H9 (cell line): ENCODE data around the gene EFS. TPM values are rescaled to one million over a fixed set of nuclear protein-coding genes. Genes with fewer than 3 reads are reported as not detected.

Experiments used
- DNase-seq: peaks from one replicate; pipeline ENCODE4 v3.0.0-alpha.2; 2017
- H2AFZ ChIP-seq: one replicate; pipeline ENCODE4 v1.6.1; 2013; ENCODE audit warnings: mild to moderate bottlenecking, low read length, control low read depth, moderate library complexity
- H2AK5ac ChIP-seq: 2 replicates; pipeline ENCODE4 v1.6.1; 2013; ENCODE audit warnings: low read length, control low read depth, mixed read lengths; ENCODE audit not compliant: insufficient read length
- H2BK120ac ChIP-seq: one replicate; pipeline ENCODE4 v1.6.1; 2013; ENCODE audit warnings: low read depth, mild to moderate bottlenecking, low read length, control low read depth, inconsistent platforms; ENCODE audit not compliant: poor library complexity, severe bottlenecking
- H2BK12ac ChIP-seq: 2 replicates; pipeline ENCODE4 v1.6.1; 2013; ENCODE audit warnings: low read length, control low read depth, mixed read lengths, low read depth; ENCODE audit not compliant: insufficient read length
- H2BK15ac ChIP-seq: 2 replicates; pipeline ENCODE4 v1.6.1; 2013; ENCODE audit warnings: low read depth, low read length, control low read depth
- H2BK20ac ChIP-seq: one replicate; pipeline ENCODE4 v1.6.1; 2013; ENCODE audit warnings: low read depth, mild to moderate bottlenecking, low read length, control low read depth, inconsistent platforms; ENCODE audit not compliant: poor library complexity, severe bottlenecking
- H2BK5ac ChIP-seq: 2 replicates; pipeline ENCODE4 v1.6.1; 2013; ENCODE audit warnings: low read length, control low read depth, mixed read lengths; ENCODE audit not compliant: insufficient read length
- H3K14ac ChIP-seq: 2 replicates; pipeline ENCODE4 v1.6.1; 2013; ENCODE audit warnings: low read length, control low read depth; ENCODE audit not compliant: insufficient read depth
- H3K18ac ChIP-seq: 2 replicates; pipeline ENCODE4 v1.6.1; 2013; ENCODE audit warnings: low read depth, mild to moderate bottlenecking, mixed read lengths, low read length, control low read depth; ENCODE audit not compliant: insufficient read length
- H3K23ac ChIP-seq: 2 replicates; pipeline ENCODE4 v1.6.1; 2013; ENCODE audit warnings: low read length, control low read depth, mixed read lengths, low read depth; ENCODE audit not compliant: insufficient read length
- H3K23me2 ChIP-seq: 2 replicates; pipeline ENCODE4 v1.6.1; 2013; ENCODE audit warnings: low read depth, mild to moderate bottlenecking, mixed read lengths, low read length, control low read depth; ENCODE audit not compliant: insufficient read length, poor library complexity, severe bottlenecking
- H3K27ac ChIP-seq: 2 replicates; pipeline ENCODE4 v1.5.1; 2013; ENCODE audit warnings: low read length, control low read depth, mixed read lengths, low read depth; ENCODE audit not compliant: insufficient read length
- H3K27me3 ChIP-seq: 2 replicates; pipeline ENCODE4 v1.6.1; 2013; ENCODE audit warnings: low read length, control low read depth, inconsistent platforms; ENCODE audit not compliant: insufficient read depth
- H3K4ac ChIP-seq: 2 replicates; pipeline ENCODE4 v1.6.1; 2013; ENCODE audit warnings: low read depth, mild to moderate bottlenecking, control low read depth, inconsistent platforms, low read length, moderate library complexity
- H3K4me1 ChIP-seq: 2 replicates; pipeline ENCODE4 v1.6.1; 2013; ENCODE audit warnings: low read length, control low read depth, inconsistent platforms; ENCODE audit not compliant: insufficient read depth
- H3K4me2 ChIP-seq: 2 replicates; pipeline ENCODE4 v1.6.1; 2013; ENCODE audit warnings: low read length, control low read depth, mixed read lengths; ENCODE audit not compliant: insufficient read length, insufficient read depth
- H3K56ac ChIP-seq: 2 replicates; pipeline ENCODE4 v1.6.1; 2013; ENCODE audit warnings: low read depth, mild to moderate bottlenecking, mixed read lengths, low read length, control low read depth; ENCODE audit not compliant: insufficient read length
- H3K79me1 ChIP-seq: 2 replicates; pipeline ENCODE4 v1.6.1; 2013; ENCODE audit warnings: low read depth, mild to moderate bottlenecking, moderate library complexity, low read length, control low read depth, inconsistent platforms; ENCODE audit not compliant: insufficient read depth, poor library complexity, severe bottlenecking
- H3K79me2 ChIP-seq: 2 replicates; pipeline ENCODE4 v1.6.1; 2013; ENCODE audit warnings: low read length, control low read depth, inconsistent platforms; ENCODE audit not compliant: insufficient read depth
- H3K9ac ChIP-seq: 2 replicates; pipeline ENCODE4 v1.6.1; 2013; ENCODE audit warnings: low read length, control low read depth, mixed read lengths; ENCODE audit not compliant: insufficient read length; ENCODE audit errors: extremely low read depth
- H3K9me3 ChIP-seq: one replicate; pipeline ENCODE4 v1.6.1; 2013; ENCODE audit warnings: low read depth, low read length, inconsistent platforms; ENCODE audit not compliant: control insufficient read depth
- H3T11ph ChIP-seq: one replicate; pipeline ENCODE4 v1.6.1; 2013; ENCODE audit warnings: mild to moderate bottlenecking, low read length, control low read depth, inconsistent platforms
- H4K20me1 ChIP-seq: one replicate; pipeline ENCODE4 v1.6.1; 2013; ENCODE audit not compliant: control insufficient read depth, insufficient read length, insufficient read depth
- H4K5ac ChIP-seq: 2 replicates; pipeline ENCODE4 v1.6.1; 2013; ENCODE audit warnings: low read depth, mild to moderate bottlenecking, mixed read lengths, low read length, control low read depth; ENCODE audit not compliant: insufficient read length
- H4K8ac ChIP-seq: replicated peaks from 2 replicates; pipeline ENCODE4 v1.6.1; 2013; ENCODE audit warnings: low read length, control low read depth, mixed read lengths, low read depth; ENCODE audit not compliant: insufficient read length
- H4K91ac ChIP-seq: 2 replicates; pipeline ENCODE4 v1.6.1; 2013; ENCODE audit warnings: low read depth, mild to moderate bottlenecking, moderate library complexity, mixed read lengths, low read length, control low read depth; ENCODE audit not compliant: insufficient read length
- H3K27ac Mint-ChIP-seq, 3 experiments: 2 replicates in 2 of 3; 3 replicates in 1 of 3; pipeline ENCODE4 v1.8.0; 2020 to 2021; ENCODE audit warnings: mixed read lengths in 3 of 3, mild to moderate bottlenecking in 1 of 3, moderate library complexity in 1 of 3
- H3K27me3 Mint-ChIP-seq: 2 replicates; pipeline ENCODE4 v1.8.0; 2021; ENCODE audit warnings: low read depth, mild to moderate bottlenecking, moderate library complexity, mixed read lengths
- H3K36me3 Mint-ChIP-seq, 3 experiments: 2 replicates in 2 of 3; 3 replicates in 1 of 3; pipeline ENCODE4 v1.8.0; 2020 to 2021; ENCODE audit warnings: low read depth in 3 of 3, mixed read lengths in 3 of 3; ENCODE audit not compliant: insufficient read depth in 1 of 3
- H3K4me1 Mint-ChIP-seq, 2 experiments: 2 replicates each; pipeline ENCODE4 v1.8.0; 2020; ENCODE audit warnings: mixed read lengths in 2 of 2
- H3K4me3 Mint-ChIP-seq, 2 experiments: 2 replicates in 1 of 2; 3 replicates in 1 of 2; pipeline ENCODE4 v1.8.0; 2020 to 2021; ENCODE audit warnings: mild to moderate bottlenecking in 2 of 2, mixed read lengths in 2 of 2, moderate library complexity in 1 of 2
- H3K9me3 Mint-ChIP-seq, 2 experiments: 2 replicates in 1 of 2; 3 replicates in 1 of 2; pipeline ENCODE4 v1.8.0; 2020; ENCODE audit warnings: mild to moderate bottlenecking in 2 of 2, mixed read lengths in 2 of 2, moderate library complexity in 1 of 2
- WGBS: extraction: QIAGEN DNeasy Blood & Tissue Kit; methylation state at CpG from one replicate; pipeline ENCODE4 v1.1.7; 2013; ENCODE audit warnings: missing lambda C conversion rate, low lambda C conversion rate, mixed read lengths; ENCODE audit not compliant: insufficient read length; ENCODE audit errors: extremely low coverage; 5-methylcytosine and 5-hydroxymethylcytosine counted together
- total RNA-seq: library from RNA; stranded (reverse); gene quantifications from 2 replicates; pipeline ENCODE4 v1.2.1, GENCODE V29; 2021
- TF ChIP-seq, protein P1 (sequence below): fragments of 200-600 bp; sonication (generic); conservative IDR thresholded peaks from 3 replicates; pipeline ENCODE4 v1.8.0; 2021; ENCODE audit warnings: antibody characterized with exemption, mild to moderate bottlenecking

Gene EFS
- total RNA-seq, 1 experiment from 2014 or later = 32.1 TPM

DNA sequence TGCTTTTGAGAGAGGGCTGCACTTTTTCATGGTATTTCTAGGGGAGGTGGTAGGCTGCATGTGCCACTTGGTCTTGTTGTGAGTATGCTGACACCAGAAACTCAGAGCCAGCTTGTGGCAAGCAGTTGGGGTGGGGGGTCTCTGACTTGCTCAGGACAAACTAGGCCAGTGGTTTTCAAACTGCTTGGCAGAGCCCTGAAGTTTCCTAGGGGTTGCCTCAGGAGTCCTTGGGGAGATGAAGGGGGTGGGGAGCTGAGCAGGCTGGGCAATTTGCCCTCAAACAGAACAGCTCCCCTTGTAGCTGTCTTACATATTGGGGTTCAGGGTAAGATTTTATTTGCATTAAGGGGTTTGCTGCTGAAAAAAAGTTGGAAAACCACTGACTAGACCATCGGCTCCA is 54.4 kb downstream of the EFS start:
- Histone ChIP-seq H2AK5ac (no peak overlapping the region), H4K20me1 (no peaks in the 10 kb centered on the region), H3K27me3 (no peaks in the 10 kb centered on the region), H4K5ac (no peak overlapping the region), H3K56ac (no peak overlapping the region), H3K79me2 (no peaks in the 10 kb centered on the region), H2BK12ac (no peak overlapping the region), H3K4me2 (no peak overlapping the region), H2BK120ac (no peak overlapping the region), H4K91ac (no peak overlapping the region), H3K79me1 (peaks cover 6% of the 10 kb centered on the region), H4K8ac (no peak overlapping the region), H3K23ac (no peak overlapping the region), H2BK5ac (no peak overlapping the region), H2AFZ (no peak overlapping the region), H3K9me3 (no peaks in the 10 kb centered on the region), H2BK15ac (no peak overlapping the region), H3K18ac (no peak overlapping the region), H3T11ph (no peak overlapping the region), H3K27ac (no peak overlapping the region), H3K4ac (no peak overlapping the region), H3K23me2 (peaks cover 8% of the 10 kb centered on the region), H3K9ac (no peak overlapping the region), H2BK20ac (no peak overlapping the region), H3K14ac (no peak overlapping the region), H3K4me1 (no peaks in the 10 kb centered on the region; the same call in 1 of the 2 replicates)
- Mint-ChIP-seq H3K36me3 (peaks cover 25 to 26% (median 25%) of the 10 kb centered on the region in 3 experiments), H3K27ac (no peak overlapping the region), H3K27me3 (no peaks in the 10 kb centered on the region), H3K4me1 (peaks cover 17 to 18% of the 10 kb centered on the region in 2 experiments), H3K4me3 (no peak overlapping the region), H3K9me3 (no peaks in the 10 kb centered on the region)
- no peak for DNase-seq
- TF ChIP-seq, protein P1, sequence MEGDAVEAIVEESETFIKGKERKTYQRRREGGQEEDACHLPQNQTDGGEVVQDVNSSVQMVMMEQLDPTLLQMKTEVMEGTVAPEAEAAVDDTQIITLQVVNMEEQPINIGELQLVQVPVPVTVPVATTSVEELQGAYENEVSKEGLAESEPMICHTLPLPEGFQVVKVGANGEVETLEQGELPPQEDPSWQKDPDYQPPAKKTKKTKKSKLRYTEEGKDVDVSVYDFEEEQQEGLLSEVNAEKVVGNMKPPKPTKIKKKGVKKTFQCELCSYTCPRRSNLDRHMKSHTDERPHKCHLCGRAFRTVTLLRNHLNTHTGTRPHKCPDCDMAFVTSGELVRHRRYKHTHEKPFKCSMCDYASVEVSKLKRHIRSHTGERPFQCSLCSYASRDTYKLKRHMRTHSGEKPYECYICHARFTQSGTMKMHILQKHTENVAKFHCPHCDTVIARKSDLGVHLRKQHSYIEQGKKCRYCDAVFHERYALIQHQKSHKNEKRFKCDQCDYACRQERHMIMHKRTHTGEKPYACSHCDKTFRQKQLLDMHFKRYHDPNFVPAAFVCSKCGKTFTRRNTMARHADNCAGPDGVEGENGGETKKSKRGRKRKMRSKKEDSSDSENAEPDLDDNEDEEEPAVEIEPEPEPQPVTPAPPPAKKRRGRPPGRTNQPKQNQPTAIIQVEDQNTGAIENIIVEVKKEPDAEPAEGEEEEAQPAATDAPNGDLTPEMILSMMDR = no peak
- no CpG with 5 or more reads among the region's 1 CpG for WGBS
